H1 (cell line): ENCODE measurements around the gene WDR48. TPM values are rescaled to one million over a fixed set of nuclear protein-coding genes. Genes with fewer than 3 reads are reported as not detected.

Experiments used
- CTCF ChIA-PET: fragments of 300-600 bp; sonication (Branson Sonifier 250); formaldehyde crosslinking; loops from one replicate; lab custom pipeline; 2021; ENCODE audit not compliant: partially characterized antibody; lab: Charles Lee
- POLR2A ChIA-PET: fragments of 300-600 bp; sonication (Branson Sonifier 250); formaldehyde crosslinking; loops from one replicate; lab custom pipeline; 2021; ENCODE audit warnings: inconsistent platforms; ENCODE audit not compliant: partially characterized antibody; lab: Charles Lee
- DNase-seq, 2 experiments: peaks; one replicate each; pipeline versions ENCODE4 v3.0.0 to v3.0.0-alpha.2; 2010 to 2022; ENCODE audit warnings: low spot score in 2 of 2, low read depth in 1 of 2, mixed read lengths in 1 of 2
- FAIRE-seq: peaks from 2 replicates; lab custom pipeline; 2011; peaks lifted over from hg19 to GRCh38; lab: Jason Lieb, UNC
- H2AFZ ChIP-seq: 2 replicates; pipeline ENCODE4 v1.8.1; 2012; ENCODE audit warnings: low read length, inconsistent platforms
- H2AK5ac ChIP-seq: 2 replicates; pipeline ENCODE4 v1.6.1; 2013; ENCODE audit warnings: low read depth, low read length
- H2BK120ac ChIP-seq: replicated peaks from 2 replicates; pipeline ENCODE3; 2013; ENCODE audit warnings: low read depth, low read length, inconsistent platforms
- H2BK12ac ChIP-seq: 2 replicates; pipeline ENCODE4 v1.6.1; 2013; ENCODE audit warnings: low read depth, low read length
- H2BK15ac ChIP-seq: 2 replicates; pipeline ENCODE4 v1.6.1; 2013; ENCODE audit warnings: low read length
- H2BK20ac ChIP-seq: 2 replicates; pipeline ENCODE4 v1.6.1; 2013; ENCODE audit warnings: low read length
- H2BK5ac ChIP-seq: 2 replicates; pipeline ENCODE4 v1.6.1; 2013; ENCODE audit warnings: low read depth, low read length
- H3K14ac ChIP-seq: 2 replicates; pipeline ENCODE4 v1.6.1; 2013; ENCODE audit warnings: inconsistent platforms; ENCODE audit not compliant: insufficient read length
- H3K18ac ChIP-seq: 2 replicates; pipeline ENCODE4 v1.6.1; 2013; ENCODE audit warnings: low read length; ENCODE audit errors: extremely low read depth
- H3K23ac ChIP-seq: 2 replicates; pipeline ENCODE4 v1.6.1; 2013; ENCODE audit warnings: inconsistent platforms; ENCODE audit not compliant: insufficient read length
- H3K23me2 ChIP-seq: 2 replicates; pipeline ENCODE4 v1.6.1; 2013; ENCODE audit warnings: low read depth, low read length
- H3K27ac ChIP-seq: 2 replicates; pipeline ENCODE4 v1.6.1; 2011; ENCODE audit warnings: low read depth, low read length, inconsistent platforms
- H3K27me3 ChIP-seq, 4 experiments: replicated peaks in 1 of 4; 1 replicate in 1 of 4; 2 replicates in 3 of 4; pipeline versions ENCODE4 v1.6.1 to v1.8.1; 2011 to 2013; ENCODE audit warnings: low read length in 3 of 4, mild to moderate bottlenecking in 3 of 4, inconsistent platforms in 2 of 4, mixed read lengths in 2 of 4, moderate library complexity in 1 of 4; ENCODE audit not compliant: control insufficient read depth in 3 of 4, insufficient read depth in 3 of 4; ENCODE audit errors: extremely low read depth in 1 of 4
- H3K36me3 ChIP-seq, 4 experiments: 2 replicates each; pipeline versions ENCODE4 v1.6.1 to v1.8.1; 2011 to 2013; ENCODE audit warnings: mild to moderate bottlenecking in 4 of 4, low read length in 3 of 4, moderate library complexity in 2 of 4, control low read depth in 1 of 4, inconsistent platforms in 1 of 4; ENCODE audit not compliant: insufficient read depth in 4 of 4, control insufficient read depth in 2 of 4
- H3K4ac ChIP-seq: replicated peaks from 2 replicates; pipeline ENCODE3; 2013; ENCODE audit warnings: low read length, low read depth, mixed read lengths, inconsistent platforms; ENCODE audit not compliant: insufficient read length
- H3K4me1 ChIP-seq, 4 experiments: replicated peaks in 1 of 4; 1 replicate in 1 of 4; 2 replicates in 3 of 4; pipeline versions ENCODE4 v1.6.1 to v1.8.1; 2011 to 2013; ENCODE audit warnings: low read length in 3 of 4, inconsistent platforms in 2 of 4, mixed read lengths in 1 of 4; ENCODE audit not compliant: insufficient read depth in 4 of 4, control insufficient read depth in 3 of 4
- H3K4me2 ChIP-seq, 2 experiments: 2 replicates each; pipeline versions ENCODE4 v1.6.1 to v1.8.1; 2011 to 2013; ENCODE audit warnings: low read depth in 2 of 2, low read length in 2 of 2, control low read depth in 1 of 2, inconsistent platforms in 1 of 2, mild to moderate bottlenecking in 1 of 2; ENCODE audit not compliant: insufficient read depth in 1 of 2
- H3K4me3 ChIP-seq, 4 experiments: fragments of 200-600, 300-600 bp in 1 of 4; sonication (generic), shearing (Covaris generic), sonication (Bioruptor Twin) in 1 of 4; 2 replicates each; pipeline versions ENCODE4 v1.5.1 to v1.8.1; 2011 to 2016; ENCODE audit warnings: low read length in 4 of 4, low read depth in 3 of 4, control low read depth in 2 of 4, inconsistent platforms in 2 of 4, mild to moderate bottlenecking in 2 of 4, mixed read lengths in 1 of 4, moderate library complexity in 1 of 4; ENCODE audit not compliant: insufficient read depth in 2 of 4; ENCODE audit errors: extremely low read depth in 1 of 4
- H3K56ac ChIP-seq: replicated peaks from 2 replicates; pipeline ENCODE3; 2013; ENCODE audit warnings: low read depth, mild to moderate bottlenecking, mixed read lengths, low read length, inconsistent platforms; ENCODE audit not compliant: insufficient read length
- H3K79me1 ChIP-seq: 2 replicates; pipeline ENCODE4 v1.6.1; 2013; ENCODE audit warnings: low read depth, low read length, control low read depth
- H3K79me2 ChIP-seq, 2 experiments: 2 replicates each; pipeline versions ENCODE4 v1.6.1 to v1.8.1; 2012 to 2013; ENCODE audit warnings: low read length in 2 of 2, mild to moderate bottlenecking in 2 of 2, inconsistent platforms in 1 of 2; ENCODE audit not compliant: insufficient read depth in 2 of 2, control insufficient read depth in 1 of 2
- H3K9ac ChIP-seq, 4 experiments: replicated peaks in 1 of 4; 1 replicate in 1 of 4; 2 replicates in 3 of 4; pipeline versions ENCODE4 v1.6.1 to v1.8.1; 2011 to 2013; ENCODE audit warnings: low read depth in 3 of 4, low read length in 3 of 4, control low read depth in 2 of 4, mild to moderate bottlenecking in 2 of 4, moderate library complexity in 2 of 4, inconsistent platforms in 1 of 4; ENCODE audit errors: extremely low read depth in 1 of 4
- H3K9me3 ChIP-seq, 2 experiments: 2 replicates each; pipeline versions ENCODE4 v1.6.1 to v1.8.1; 2012 to 2013; ENCODE audit warnings: mild to moderate bottlenecking in 2 of 2, moderate library complexity in 2 of 2, control low read depth in 1 of 2, inconsistent platforms in 1 of 2, low read depth in 1 of 2, low read length in 1 of 2, mixed read lengths in 1 of 2; ENCODE audit not compliant: insufficient read depth in 2 of 2
- H4K20me1 ChIP-seq, 2 experiments: replicated peaks in 1 of 2; 2 replicates each; pipeline versions ENCODE3 to v1.8.1; 2011 to 2013; ENCODE audit warnings: inconsistent platforms in 2 of 2, low read length in 2 of 2, mild to moderate bottlenecking in 1 of 2; ENCODE audit not compliant: insufficient read depth in 2 of 2, control insufficient read depth in 1 of 2
- H4K5ac ChIP-seq: 2 replicates; pipeline ENCODE4 v1.6.1; 2013; ENCODE audit warnings: low read length, low read depth, mixed read lengths, inconsistent platforms; ENCODE audit not compliant: insufficient read length
- H4K8ac ChIP-seq: 2 replicates; pipeline ENCODE4 v1.8.0; 2013; ENCODE audit warnings: mild to moderate bottlenecking, moderate library complexity, low read length, inconsistent platforms; ENCODE audit not compliant: insufficient read depth; ENCODE audit errors: extremely low read depth
- H4K91ac ChIP-seq: replicated peaks from 2 replicates; pipeline ENCODE3; 2013; ENCODE audit warnings: low read length, mixed read lengths, inconsistent platforms; ENCODE audit not compliant: insufficient read length
- ASH2L ChIP-seq: fragments of 200-600, 300-600 bp; sonication (generic); IDR thresholded peaks from one replicate; pipeline ENCODE4 v1.7.1; 2017; ENCODE audit warnings: low read length
- ATF3 ChIP-seq: IDR thresholded peaks from 2 replicates; pipeline ENCODE4 v1.6.1; 2011; ENCODE audit warnings: low read depth, mild to moderate bottlenecking, low read length; ENCODE audit not compliant: insufficient read depth
- BRCA1 ChIP-seq: IDR thresholded peaks from 2 replicates; pipeline ENCODE4 v1.6.1; 2012; ENCODE audit warnings: low read depth, low read length, improper control_type of control experiment
- CTCF ChIP-seq, 3 experiments: IDR thresholded peaks; 1 replicate in 2 of 3; 2 replicates in 1 of 3; pipeline versions ENCODE4 v1.5.1 to v1.6.1; 2011; ENCODE audit warnings: low read length in 3 of 3, mild to moderate bottlenecking in 3 of 3, inconsistent platforms in 2 of 3, low read depth in 1 of 3, moderate library complexity in 1 of 3; ENCODE audit not compliant: insufficient read depth in 1 of 3; ENCODE audit errors: control extremely low read depth in 1 of 3
- EP300 ChIP-seq, 2 experiments: IDR thresholded peaks; 1 replicate in 1 of 2; 2 replicates in 1 of 2; pipeline ENCODE4 v1.6.1; 2011 to 2012; ENCODE audit warnings: low read depth in 2 of 2, low read length in 2 of 2, mild to moderate bottlenecking in 2 of 2, borderline replicate concordance in 1 of 2, inconsistent platforms in 1 of 2, moderate library complexity in 1 of 2
- FOSL1 ChIP-seq: IDR thresholded peaks from 2 replicates; pipeline ENCODE4 v1.6.1; 2011; ENCODE audit warnings: mild to moderate bottlenecking, low read depth, low read length, moderate library complexity; ENCODE audit not compliant: insufficient read depth
- MAFK ChIP-seq: IDR thresholded peaks from 2 replicates; pipeline ENCODE4 v1.6.1; 2012; ENCODE audit warnings: low read depth, mild to moderate bottlenecking, improper control_type of control experiment, low read length
- SP4 ChIP-seq: IDR thresholded peaks from 2 replicates; pipeline ENCODE4 v1.6.1; 2012; ENCODE audit warnings: low read length, inconsistent platforms
- TBP ChIP-seq: IDR thresholded peaks from 2 replicates; pipeline ENCODE4 v1.6.1; 2011; ENCODE audit warnings: low read depth, low read length, improper control_type of control experiment
- YY1 ChIP-seq: IDR thresholded peaks from 2 replicates; pipeline ENCODE4 v1.6.1; 2011; ENCODE audit warnings: low read depth, mild to moderate bottlenecking, low read length
- WGBS, 2 experiments: shearing (Covaris generic) in 1 of 2; methylation state at CpG; one replicate each; pipeline versions ENCODE4 v1.1.6 to v1.1.7; 2013 to 2015; ENCODE audit warnings: low lambda C conversion rate in 2 of 2, mixed read lengths in 2 of 2, inconsistent platforms in 1 of 2, low coverage in 1 of 2, missing lambda C conversion rate in 1 of 2; ENCODE audit not compliant: insufficient replicate concordance in 2 of 2, insufficient coverage in 1 of 2, insufficient read length in 1 of 2; ENCODE audit errors: extremely low coverage in 1 of 2, missing lambda C conversion rate in 1 of 2; 5-methylcytosine and 5-hydroxymethylcytosine counted together
- polyA plus RNA-seq, 7 experiments: library from polyadenylated mRNA; depleted of rRNA in 3 of 7; stranded (reverse) in 5 of 7; unstranded in 2 of 7; fragments of >200 nt in 5 of 7; fragments of 200-250 nt in 2 of 7; gene quantifications; 1 replicate in 5 of 7; 2 replicates in 1 of 7; 4 replicates in 1 of 7; pipeline versions ENCODE4 v1.2.1 to v1.2.3, GENCODE V29; 2011 to 2013; ENCODE audit warnings: missing spikeins in 2 of 7, mixed read lengths in 2 of 7
- total RNA-seq: library from RNA; stranded (reverse); fragmentation: NEBNext Ultra II Directional; extraction: Animal tissue kit (Norgen Biotek cat#: 25700); gene quantifications from 2 replicates; pipeline ENCODE4 v1.2.1, GENCODE V29; 2021

The WDR48 gene
- total and polyA plus RNA-seq, 2 of the 8 experiments (the other 6 are each of a cell fraction or from before 2014, with no cell fraction given), result 21.2 to 54.1 TPM

GRCh38 chr3:39127269-39127907 is 75.6 kb downstream of the WDR48 start:
- Histone ChIP-seq H2BK120ac (no peak overlapping the region), H3K9ac (no peak overlapping the region), H3K9me3 (no peaks in the 10 kb centered on the region), H4K5ac (no peak overlapping the region), H3K23ac (no peak overlapping the region), H2BK20ac (no peak overlapping the region), H3K4me2 (no peak overlapping the region), H3K79me2 (no peaks in the 10 kb centered on the region), H3K4me1 (0 out of 7 replicates have a peak, but pooled peaks cover 0 to 3% (median 0%) of the 10 kb centered on the region in 4 experiments), H3K79me1 (no peaks in the 10 kb centered on the region), H4K8ac (no peak overlapping the region), H2BK5ac (no peak overlapping the region), H3K36me3 (no peaks in the 10 kb centered on the region), H3K27ac (no peak overlapping the region), H3K56ac (no peak overlapping the region), H3K27me3 (no peaks in the 10 kb centered on the region), H4K91ac (no peak overlapping the region), H3K4me3 (no peak overlapping the region), H2AFZ (no peak overlapping the region), H2BK15ac (no peak overlapping the region), H2AK5ac (no peak overlapping the region), H3K18ac (no peak overlapping the region), H4K20me1 (no peaks in the 10 kb centered on the region), H3K4ac (no peak overlapping the region), H3K14ac (no peak overlapping the region), H2BK12ac (no peak overlapping the region), H3K23me2 (no peaks in the 10 kb centered on the region)
- DNase-seq (no peak), FAIRE-seq (no peak)
- ChIA-PET POLR2A (interaction anchor here (1.2 to 3.1 kb wide), 7 partner anchors 9 to 135 kb away, joined by 3 to 13 read pairs (median 5); no protein-coding TSS in a partner anchor), CTCF (interaction anchor here (0.7 to 20.0 kb wide), 33 partner anchors 9 to 251 kb away, joined by 3 to 496 read pairs (median 6); partner anchors contain the start of genes CX3CR1, GORASP1, TTC21A and XIRP1)
- WGBS, 2 experiments, result 84% methylated on average over 7 of the region's 7 CpGs; no CpG with 5 or more reads in 1 of the 2 experiments
- TF ChIP-seq BRCA1 (no peak), FOSL1 (no peak), EP300 (IDR thresholded peaks at IDR 0.05; ENCODE audit: borderline replicate concordance in 1 of 2, low read depth in 2 of 2, low read length in 2 of 2) (no peak), SP4 (no peak), ATF3 (no peak), TBP (no peak), YY1 (no peak), CTCF (IDR thresholded peaks at IDR 0.05; ENCODE audit: control extremely low read depth in 1 of 3, insufficient read depth in 1 of 3, low read depth in 1 of 3, low read length in 3 of 3) (no peak), MAFK (no peak), ASH2L (no peak)
